ENCODE measurements around the gene EPHA7. TPM values are rescaled to one million over a fixed set of nuclear protein-coding genes. Genes with fewer than 3 reads are reported as not detected.

EPHA7 gene
- total and polyA plus RNA-seq, 2 of the 13 experiments (the other 11 are each of a cell fraction or from before 2014, with no cell fraction given), result not detected

- DNase-seq (ENCODE audit: low spot score) (no peak), FAIRE-seq (no peak), ATAC-seq (peak; percentile 42)
- intact Hi-C loops (cut with micrococcal nuclease; ENCODE audit: unreplicated experiment), result no loop called here
- Histone ChIP-seq H2AFZ (ENCODE audit: low read length) (no peak overlapping the region), H3K27ac (ENCODE audit: extremely low read length, insufficient read depth, low read length) (no peak overlapping the region), H3K9me3 (ENCODE audit: low read length) (no peaks in the 10 kb centered on the region), H3K36me3 (replicated peaks in 1 of 2; ENCODE audit: control insufficient read depth in 1 of 2, insufficient read depth in 2 of 2, low read length in 2 of 2) (no peaks in the 10 kb centered on the region), H3K9ac (ENCODE audit: insufficient read depth, low read depth, low read length) (no peak overlapping the region), H3K4me3 (replicated peaks in 1 of 3; ENCODE audit: insufficient read depth in 1 of 3, low read depth in 2 of 3, low read length in 3 of 3) (no peak overlapping the region), H3K4me1 (ENCODE audit: insufficient read depth, low read length) (no peaks in the 10 kb centered on the region), H3K4me2 (ENCODE audit: low read depth, low read length) (no peak overlapping the region), H4K20me1 (ENCODE audit: insufficient read depth, low read length) (no peaks in the 10 kb centered on the region), H3K27me3 (ENCODE audit: control insufficient read depth in 1 of 2, insufficient read depth in 2 of 2, low read length in 2 of 2) (peaks cover 0 to 5% of the 10 kb centered on the region in 2 experiments; a peak in 2 of 5 replicates), H3K79me2 (ENCODE audit: insufficient read depth, low read length) (no peaks in the 10 kb centered on the region)
- BruUV-seq (replicated peaks), result no TSS peak
- POLR2A ChIA-PET, result no interaction called here
- CTCF ChIA-PET (ENCODE audit: low intra/inter-chr PET ratio, low total read pairs), result no interaction called here
- WGBS (ENCODE audit: low lambda C conversion rate), result 29% methylated on average over 27 of the region's 27 CpGs
- in situ Hi-C loops (cut with HindIII; ENCODE audit: extremely low pct_ligation_motif_present, low pct_unique_long_range_greater_than_20kb), result no loop called here
- no peak for TF ChIP-seq MIER3 (CRISPR knock-in tag; IDR thresholded peaks at IDR 0.05; ENCODE audit: borderline replicate concordance)
- no peak for TF ChIP-seq NR2C2 (CRISPR knock-in tag; IDR thresholded peaks at IDR 0.05; ENCODE audit: borderline replicate concordance)
- no peak for TF ChIP-seq ZNF503 (CRISPR knock-in tag; IDR thresholded peaks at IDR 0.05)
- no peak for TF ChIP-seq KIAA2018 (CRISPR knock-in tag; IDR thresholded peaks at IDR 0.05; ENCODE audit: borderline replicate concordance)
- no peak for TF ChIP-seq FOXC1 (CRISPR knock-in tag; IDR thresholded peaks at IDR 0.05; ENCODE audit: borderline replicate concordance)
- no peak for TF ChIP-seq RERE (CRISPR knock-in tag; IDR thresholded peaks at IDR 0.05; ENCODE audit: low read depth)
- no peak for TF ChIP-seq NCOA2 (CRISPR knock-in tag; IDR thresholded peaks at IDR 0.05)
- TF ChIP-seq MBNL3 (CRISPR knock-in tag; conservative IDR thresholded peaks at IDR 0.05), result no peak
These were observed 1.8 kb downstream of the EPHA7 start for GRCh38 chr6:93417421-93418013.
